Spleen (tissue), 7 donors: ENCODE results near the gene ZBTB49.

ENCODE experiments used
- POLR2A ChIP-seq, 3 donors: fragments of 450-650 bp; IDR thresholded peaks; one replicate each; pipeline ENCODE4 v1.5.1; 2017; ENCODE audit warnings: antibody characterized with exemption in 3 of 3, mild to moderate bottlenecking in 1 of 3
- POLR2AphosphoS5 ChIP-seq, 3 donors: sonication (generic); formaldehyde crosslinking; IDR thresholded peaks; one replicate each; pipeline ENCODE4 v1.5.1; 2017; ENCODE audit warnings: antibody characterized with exemption in 3 of 3
- TF ChIP-seq, protein P1 (sequence below), 11 experiments: fragments of 200-600 bp in 7 of 11; fragments of 450-650 bp in 4 of 11; sonication (generic) in 4 of 11; IDR thresholded peaks in 8 of 11; conservative IDR thresholded peaks in 3 of 11; 1 replicate in 7 of 11; 2 replicates in 4 of 11; pipeline versions ENCODE4 v1.4.0 to v1.8.0; 2016 to 2021; ENCODE audit warnings: antibody characterized with exemption in 11 of 11, inconsistent platforms in 4 of 11, mild to moderate bottlenecking in 1 of 11
- donor health status: DM: no; HTN: no; CAD: no; lungs with moderate emphysema.
- donor health status: DM: no; HTN: no; CAD: no.
- donor health status: DM: no; HTN: no; CAD: no.

DNA sequence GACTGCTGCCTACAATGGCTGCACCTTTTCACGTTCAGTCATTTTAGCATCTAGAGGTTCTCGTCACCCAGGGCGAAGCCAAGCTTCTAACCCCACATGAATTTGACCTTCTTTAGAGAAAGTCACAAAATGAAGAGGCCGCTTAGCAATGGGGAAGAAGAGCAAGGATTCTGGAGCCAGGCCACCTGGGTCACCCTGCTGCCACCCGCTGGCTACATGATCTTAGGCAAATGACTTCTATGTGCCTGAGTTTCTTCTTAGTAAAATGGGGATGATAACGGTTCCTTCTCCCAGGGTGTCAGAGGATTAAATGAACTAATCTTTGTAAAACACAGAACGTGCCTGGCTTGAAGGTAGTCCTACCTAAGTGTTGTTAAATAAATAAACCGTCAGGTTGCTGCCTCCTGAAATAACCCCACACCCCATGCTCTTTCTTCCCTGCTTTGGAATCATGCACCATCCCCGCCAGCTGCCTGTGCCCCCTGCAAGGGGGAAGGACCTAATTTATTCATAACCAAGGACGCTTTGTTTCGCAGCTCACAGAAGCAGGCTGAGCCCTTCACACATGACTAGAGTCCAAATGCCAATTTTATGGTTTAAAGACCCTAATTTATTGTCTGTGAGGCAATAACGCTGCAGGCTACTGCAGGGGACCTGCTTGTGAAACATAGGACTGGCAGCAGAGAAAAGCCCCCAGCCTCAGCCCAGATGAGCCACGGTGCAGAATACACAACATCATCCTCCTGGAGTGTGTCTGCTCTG lies 68.2 kb downstream of the ZBTB49 start:
- TF ChIP-seq, protein P1, sequence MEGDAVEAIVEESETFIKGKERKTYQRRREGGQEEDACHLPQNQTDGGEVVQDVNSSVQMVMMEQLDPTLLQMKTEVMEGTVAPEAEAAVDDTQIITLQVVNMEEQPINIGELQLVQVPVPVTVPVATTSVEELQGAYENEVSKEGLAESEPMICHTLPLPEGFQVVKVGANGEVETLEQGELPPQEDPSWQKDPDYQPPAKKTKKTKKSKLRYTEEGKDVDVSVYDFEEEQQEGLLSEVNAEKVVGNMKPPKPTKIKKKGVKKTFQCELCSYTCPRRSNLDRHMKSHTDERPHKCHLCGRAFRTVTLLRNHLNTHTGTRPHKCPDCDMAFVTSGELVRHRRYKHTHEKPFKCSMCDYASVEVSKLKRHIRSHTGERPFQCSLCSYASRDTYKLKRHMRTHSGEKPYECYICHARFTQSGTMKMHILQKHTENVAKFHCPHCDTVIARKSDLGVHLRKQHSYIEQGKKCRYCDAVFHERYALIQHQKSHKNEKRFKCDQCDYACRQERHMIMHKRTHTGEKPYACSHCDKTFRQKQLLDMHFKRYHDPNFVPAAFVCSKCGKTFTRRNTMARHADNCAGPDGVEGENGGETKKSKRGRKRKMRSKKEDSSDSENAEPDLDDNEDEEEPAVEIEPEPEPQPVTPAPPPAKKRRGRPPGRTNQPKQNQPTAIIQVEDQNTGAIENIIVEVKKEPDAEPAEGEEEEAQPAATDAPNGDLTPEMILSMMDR (IDR thresholded peaks at IDR 0.05 in 8 of 11, conservative IDR thresholded peaks at IDR 0.05 in 3 of 11), result no peak
- TF ChIP-seq POLR2AphosphoS5 (IDR thresholded peaks at IDR 0.05), result no peak
- no peak for TF ChIP-seq POLR2A (IDR thresholded peaks at IDR 0.05)
